Measurements from ENCODE around the gene NFKBIE.

- no peak for TF ChIP-seq TAF1 (IDR thresholded peaks at IDR 0.05; ENCODE audit: borderline replicate concordance, low read depth, low read length)
- no peak for TF ChIP-seq POLR2AphosphoS5 (IDR thresholded peaks at IDR 0.05; ENCODE audit: low read depth, low read length)
These were observed 38.8 kb downstream of the NFKBIE start for GRCh38 chr6:44226368-44227147.

Data from GM12892 (cell line).